Muscle layer of colon (tissue), 2 donors: ENCODE results near the gene PM20D2.

Experiments
- H3K27ac ChIP-seq: one replicate; pipeline ENCODE4 v1.7.0; 2013; ENCODE audit warnings: low read depth, mild to moderate bottlenecking, low read length, moderate library complexity
- H3K27me3 ChIP-seq, 2 donors: one replicate each; pipeline ENCODE4 v1.7.0; 2013; ENCODE audit warnings: low read length in 2 of 2, mild to moderate bottlenecking in 2 of 2; ENCODE audit not compliant: insufficient read depth in 2 of 2, control insufficient read depth in 1 of 2
- H3K36me3 ChIP-seq: one replicate; pipeline ENCODE4 v1.7.0; 2013; ENCODE audit warnings: mild to moderate bottlenecking, low read length; ENCODE audit not compliant: insufficient read depth
- H3K4me1 ChIP-seq: one replicate; pipeline ENCODE4 v1.7.0; 2013; ENCODE audit warnings: mild to moderate bottlenecking, low read length; ENCODE audit not compliant: insufficient read depth
- H3K4me3 ChIP-seq, 2 donors: one replicate each; pipeline ENCODE4 v1.7.0; 2013; ENCODE audit warnings: low read length in 2 of 2, low read depth in 1 of 2, mild to moderate bottlenecking in 1 of 2, moderate library complexity in 1 of 2
- H3K9ac ChIP-seq: one replicate; pipeline ENCODE4 v1.7.0; 2013; ENCODE audit warnings: low read length
- H3K9me3 ChIP-seq: one replicate; pipeline ENCODE4 v1.7.0; 2013; ENCODE audit warnings: mild to moderate bottlenecking, low read length
- donor health status: abdominal sarcoma.
- donor health status: Adenocarcinoma of cecum.

Gene PM20D2

DNA sequence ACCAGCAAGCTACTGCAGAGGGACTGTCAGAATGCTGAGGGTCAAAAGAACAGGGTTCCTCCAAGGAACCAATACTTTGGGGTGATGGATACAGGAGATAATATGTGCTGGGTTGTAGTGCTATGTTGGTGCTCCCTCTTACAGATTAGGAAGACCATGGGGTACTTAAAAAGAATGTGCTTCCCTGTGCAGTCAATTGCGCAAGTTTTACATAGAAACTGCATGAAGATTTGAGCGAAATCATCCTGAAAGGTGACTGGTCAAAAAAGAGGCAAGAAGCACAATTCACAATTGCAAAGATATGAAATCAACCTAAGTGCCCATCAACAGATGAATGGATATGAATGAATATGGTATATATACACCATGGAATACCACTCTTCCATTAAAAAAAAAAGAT, 37.4 kb downstream of the PM20D2 start:
- no peak overlapping the region for H3K27ac ChIP-seq
- H3K36me3 ChIP-seq: no peaks in the 10 kb centered on the region

DNA sequence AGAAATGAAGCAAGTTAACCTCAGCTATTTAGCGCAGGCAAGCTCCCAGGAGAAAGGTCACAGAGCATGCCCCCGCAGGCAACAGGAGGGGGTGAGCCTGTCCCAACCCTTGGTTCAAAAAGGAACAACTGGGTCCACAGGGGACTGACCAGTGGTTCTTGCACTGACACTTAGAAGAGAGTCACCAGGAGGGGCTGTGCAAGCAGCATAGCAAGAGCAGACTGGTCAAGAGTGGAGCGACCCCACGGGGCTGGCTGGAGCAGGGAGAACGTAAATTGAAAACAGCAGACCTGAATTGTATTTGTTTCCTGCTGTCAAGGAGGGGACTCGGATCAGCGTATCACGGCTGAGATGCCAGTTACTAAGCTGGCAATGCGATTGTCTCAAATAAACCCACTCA, 38.5 kb downstream of the PM20D2 start:
- H3K36me3 ChIP-seq: no peaks in the 10 kb centered on the region
- no peak overlapping the region for H3K9ac ChIP-seq
- no peak overlapping the region for H3K4me3 ChIP-seq
- H3K9me3 ChIP-seq: no peaks in the 10 kb centered on the region
- no peak overlapping the region for H3K27ac ChIP-seq
- H3K4me1 ChIP-seq: no peaks in the 10 kb centered on the region
- H3K27me3 ChIP-seq: no peaks in the 10 kb centered on the region

More for the DNA sequence above, 37.4 kb downstream of the PM20D2 start:
- Histone ChIP-seq H3K9ac (no peak overlapping the region), H3K4me1 (no peaks in the 10 kb centered on the region), H3K27me3 (no peaks in the 10 kb centered on the region), H3K9me3 (no peaks in the 10 kb centered on the region), H3K4me3 (no peak overlapping the region)

DNA sequence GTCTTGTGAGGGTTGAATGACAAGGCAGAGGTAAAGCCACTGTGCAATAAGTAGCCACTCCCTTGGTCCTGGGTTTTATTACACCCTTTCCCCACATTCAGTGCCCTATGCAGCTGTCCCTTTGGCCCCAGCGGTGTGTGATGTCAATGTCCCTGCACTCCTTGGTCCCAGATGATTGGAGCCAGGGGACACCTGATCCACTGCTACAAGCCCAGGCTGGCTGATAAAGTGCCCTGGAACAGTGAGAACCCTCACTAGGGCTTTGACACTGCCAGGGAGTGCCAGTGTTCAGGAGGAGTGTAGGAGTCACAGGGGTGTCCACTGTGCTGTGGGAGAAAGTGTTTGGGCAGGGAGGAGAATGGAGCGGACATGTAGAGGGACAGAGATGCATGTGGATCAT, 40.9 kb downstream of the PM20D2 start:
- no peaks in the 10 kb centered on the region for H3K36me3 ChIP-seq
- H3K27me3 ChIP-seq: no peaks in the 10 kb centered on the region
- no peaks in the 10 kb centered on the region for H3K9me3 ChIP-seq
- H3K4me1 ChIP-seq: no peaks in the 10 kb centered on the region
- no peak overlapping the region for H3K9ac ChIP-seq
- H3K4me3 ChIP-seq: no peak overlapping the region
- no peak overlapping the region for H3K27ac ChIP-seq

DNA sequence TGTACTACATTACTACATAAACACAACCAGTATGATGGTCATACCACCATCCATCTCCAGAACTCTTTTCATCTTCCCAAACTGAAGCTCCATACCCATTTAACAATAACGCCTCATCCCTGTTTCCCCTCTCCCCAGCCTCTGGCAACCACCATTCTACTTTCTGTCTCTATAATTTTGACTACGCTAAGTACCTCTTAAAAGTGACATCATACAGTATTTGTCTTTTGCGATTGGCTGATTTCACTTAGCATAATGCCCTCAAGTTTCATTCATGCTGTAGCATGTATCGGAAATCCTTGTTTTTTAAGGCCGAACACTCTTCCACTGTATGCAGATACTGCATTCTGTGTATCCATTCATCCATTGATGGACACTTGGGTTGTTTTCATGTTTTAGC, 41.6 kb downstream of the PM20D2 start:
- Histone ChIP-seq H3K27ac (no peak overlapping the region), H3K9ac (no peak overlapping the region), H3K9me3 (no peaks in the 10 kb centered on the region), H3K4me3 (no peak overlapping the region), H3K4me1 (no peaks in the 10 kb centered on the region), H3K36me3 (no peaks in the 10 kb centered on the region), H3K27me3 (no peaks in the 10 kb centered on the region)

DNA sequence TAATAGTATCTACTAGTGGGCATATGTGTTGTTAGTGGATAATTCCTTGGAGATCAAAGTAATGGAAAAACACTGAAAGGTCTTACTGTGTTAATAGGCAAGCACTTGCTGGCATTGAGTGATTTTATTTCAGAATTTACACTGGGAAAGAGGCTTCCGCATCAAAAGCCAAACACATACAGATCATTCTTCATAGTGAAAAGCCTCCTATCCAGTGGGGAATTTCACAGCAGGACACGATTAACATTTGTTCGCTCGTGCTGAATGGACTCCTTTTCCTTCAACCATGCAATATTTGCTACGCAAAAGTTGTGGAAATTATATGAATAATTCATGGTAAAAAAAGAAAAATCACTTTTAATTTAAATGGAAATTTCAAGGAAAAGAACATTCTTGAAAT, 44.9 kb downstream of the PM20D2 start:
- H3K27ac ChIP-seq: no peak overlapping the region
- no peak overlapping the region for H3K9ac ChIP-seq
- no peaks in the 10 kb centered on the region for H3K36me3 ChIP-seq
- no peak overlapping the region for H3K4me3 ChIP-seq
- no peaks in the 10 kb centered on the region for H3K4me1 ChIP-seq
- no peaks in the 10 kb centered on the region for H3K9me3 ChIP-seq
- no peaks in the 10 kb centered on the region for H3K27me3 ChIP-seq

DNA sequence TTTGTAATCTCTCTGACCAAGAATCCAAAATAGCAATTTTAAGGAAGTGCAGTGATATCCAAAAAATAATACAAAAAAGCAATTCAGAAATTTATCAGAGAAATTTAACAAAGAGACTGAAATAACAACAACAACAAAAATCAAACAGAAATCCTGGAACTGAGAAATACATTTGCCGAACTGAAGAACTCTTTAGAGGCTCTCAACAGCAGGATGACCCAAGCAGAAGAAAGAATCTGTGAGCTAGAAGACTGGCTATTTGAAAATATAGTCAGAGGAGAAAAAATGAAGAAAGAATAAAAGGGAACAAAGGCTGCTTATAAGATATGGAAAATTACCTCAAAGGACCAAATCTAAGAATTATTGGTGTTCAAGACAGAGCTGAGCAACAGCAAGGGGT, 48.7 kb downstream of the PM20D2 start:
- Histone ChIP-seq H3K4me1 (no peaks in the 10 kb centered on the region), H3K27ac (no peak overlapping the region), H3K27me3 (no peaks in the 10 kb centered on the region), H3K36me3 (no peaks in the 10 kb centered on the region), H3K4me3 (no peak overlapping the region), H3K9ac (no peak overlapping the region), H3K9me3 (no peaks in the 10 kb centered on the region)

DNA sequence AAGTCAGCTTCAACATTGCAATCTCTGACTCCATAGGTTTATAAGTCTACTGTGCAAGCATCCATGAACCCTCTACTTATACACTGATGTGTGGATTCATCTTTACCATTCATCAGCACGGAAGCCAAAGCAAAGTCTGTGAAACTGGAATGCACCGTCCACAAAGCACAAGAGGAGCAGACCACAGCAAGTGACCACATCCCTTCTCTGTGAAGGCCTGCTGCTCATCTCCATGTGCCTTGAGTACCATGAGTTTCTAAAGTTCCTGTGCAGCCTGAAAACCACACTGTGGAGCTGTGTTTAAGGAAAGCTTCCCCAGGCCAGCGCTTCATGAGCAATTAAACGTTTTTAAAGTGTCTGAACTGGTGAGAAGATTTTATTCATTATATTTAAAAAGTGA, 51.3 kb downstream of the PM20D2 start:
- Histone ChIP-seq H3K27me3 (no peaks in the 10 kb centered on the region), H3K36me3 (no peaks in the 10 kb centered on the region), H3K27ac (no peak overlapping the region), H3K9me3 (no peaks in the 10 kb centered on the region), H3K9ac (no peak overlapping the region), H3K4me1 (no peaks in the 10 kb centered on the region), H3K4me3 (no peak overlapping the region)

DNA sequence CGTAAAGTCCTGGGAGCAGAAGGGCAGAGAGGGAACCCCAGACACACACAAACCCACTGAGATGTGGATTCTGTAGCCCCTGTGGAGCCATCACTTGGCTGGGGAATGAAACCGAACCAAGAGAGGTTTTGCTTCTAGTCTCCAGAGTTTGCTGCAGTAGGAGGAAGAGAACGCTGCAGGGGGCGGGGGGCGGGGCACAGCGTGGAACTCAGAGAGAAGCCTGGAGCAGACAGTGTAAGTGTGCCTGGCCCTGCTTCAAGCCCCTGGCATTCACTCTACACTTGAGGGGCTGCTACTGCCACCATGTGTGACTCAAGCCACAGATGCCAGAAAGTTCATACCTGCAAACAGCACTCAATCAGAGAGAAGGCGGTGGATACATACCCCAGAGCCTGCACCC, 52.4 kb downstream of the PM20D2 start:
- H3K4me1 ChIP-seq: no peaks in the 10 kb centered on the region
- no peak overlapping the region for H3K9ac ChIP-seq
- no peaks in the 10 kb centered on the region for H3K9me3 ChIP-seq
- no peaks in the 10 kb centered on the region for H3K36me3 ChIP-seq
- H3K27me3 ChIP-seq: no peaks in the 10 kb centered on the region
- H3K4me3 ChIP-seq: no peak overlapping the region
- no peak overlapping the region for H3K27ac ChIP-seq

DNA sequence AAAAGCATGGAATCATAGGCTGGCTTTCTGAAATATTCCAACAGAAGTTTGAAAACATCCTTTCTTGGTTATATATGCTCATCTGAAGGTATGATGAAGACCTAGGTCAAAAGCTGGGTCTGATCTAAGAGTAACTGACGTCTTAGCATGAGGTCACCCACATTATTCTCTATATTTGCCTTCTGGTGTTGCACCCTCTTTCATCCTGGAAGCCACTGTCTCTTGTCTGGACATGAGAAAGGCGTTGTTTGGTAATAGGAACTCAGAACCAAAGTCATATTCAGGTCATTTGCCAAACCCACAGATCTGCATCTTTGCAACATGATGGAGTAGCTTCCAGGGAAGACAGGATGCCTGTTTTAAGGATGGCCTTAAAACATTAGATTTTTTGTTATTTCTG, 53.7 kb downstream of the PM20D2 start:
- H3K9me3 ChIP-seq: no peaks in the 10 kb centered on the region
- H3K4me1 ChIP-seq: no peaks in the 10 kb centered on the region
- no peak overlapping the region for H3K9ac ChIP-seq
- H3K27me3 ChIP-seq: no peaks in the 10 kb centered on the region
- no peak overlapping the region for H3K4me3 ChIP-seq
- H3K27ac ChIP-seq: no peak overlapping the region
- H3K36me3 ChIP-seq: no peaks in the 10 kb centered on the region

DNA sequence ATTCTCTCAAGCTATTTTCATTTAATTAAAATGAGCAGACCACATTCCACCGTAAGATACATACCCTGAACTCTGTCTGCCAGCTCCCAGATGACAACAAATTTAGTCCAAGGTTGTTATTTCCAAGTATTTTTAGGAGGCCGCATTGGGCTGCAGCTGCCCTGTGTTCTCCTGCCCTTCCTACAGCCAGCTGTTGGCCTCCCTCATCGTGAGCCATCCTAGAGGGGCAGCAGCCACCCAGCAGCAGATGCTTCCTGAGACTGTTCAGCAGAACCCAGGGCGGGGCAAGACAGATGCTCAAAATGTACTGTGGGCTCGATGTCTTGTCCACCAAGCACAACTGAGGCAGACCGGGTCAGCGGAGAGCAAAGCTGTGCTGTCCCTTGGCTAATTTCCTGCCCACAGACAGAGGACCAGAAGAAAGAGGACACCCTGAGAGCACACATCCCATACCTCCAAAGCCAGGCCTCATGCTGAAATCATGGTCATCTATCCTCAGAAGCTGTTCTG, 54.9 kb downstream of the PM20D2 start:
- Histone ChIP-seq H3K4me3 (no peak overlapping the region), H3K36me3 (no peaks in the 10 kb centered on the region), H3K27me3 (no peaks in the 10 kb centered on the region), H3K4me1 (no peaks in the 10 kb centered on the region), H3K9ac (no peak overlapping the region), H3K9me3 (no peaks in the 10 kb centered on the region), H3K27ac (no peak overlapping the region)

DNA sequence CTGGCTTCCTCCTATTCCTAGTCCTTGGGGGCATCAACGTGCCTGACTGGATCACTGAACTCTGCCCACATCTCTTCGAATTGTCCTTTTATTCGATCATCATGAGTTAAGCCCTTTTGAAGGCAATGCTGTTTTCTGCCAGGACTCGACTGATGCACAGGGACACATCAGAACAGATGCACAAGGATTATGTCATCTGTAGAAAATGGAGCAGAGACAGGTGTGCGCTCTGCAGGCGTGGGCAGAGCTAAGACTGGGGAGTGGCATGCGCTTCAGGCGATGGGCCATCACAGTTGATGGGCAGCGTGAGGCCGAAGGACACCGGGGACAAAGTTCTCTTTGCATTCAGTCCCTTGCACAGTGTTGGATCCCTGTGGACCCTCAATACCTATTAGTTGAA, 58.2 kb downstream of the PM20D2 start:
- no peak overlapping the region for H3K4me3 ChIP-seq
- H3K36me3 ChIP-seq: no peaks in the 10 kb centered on the region
- no peaks in the 10 kb centered on the region for H3K4me1 ChIP-seq
- no peaks in the 10 kb centered on the region for H3K9me3 ChIP-seq
- no peak overlapping the region for H3K9ac ChIP-seq
- H3K27me3 ChIP-seq: no peaks in the 10 kb centered on the region
- H3K27ac ChIP-seq: no peak overlapping the region

DNA sequence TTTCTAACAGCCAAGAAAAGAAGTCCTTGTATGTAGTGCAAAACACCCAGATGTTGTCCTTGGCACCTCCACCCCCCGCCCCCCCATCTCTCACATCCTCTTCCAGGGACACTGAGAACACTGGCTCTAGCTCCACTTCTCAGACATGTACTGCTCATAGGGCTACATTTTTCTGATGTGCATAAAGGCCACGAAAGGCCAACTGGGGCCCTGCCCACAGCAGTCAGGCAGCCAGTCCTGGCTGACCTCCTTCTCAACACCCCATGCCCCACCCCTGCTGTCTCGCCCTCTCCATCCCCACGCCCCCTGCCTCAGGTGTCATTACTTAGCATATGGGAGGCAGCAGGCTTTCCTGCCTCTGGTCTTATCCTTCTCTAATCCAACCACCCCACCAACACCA, 60.0 kb downstream of the PM20D2 start:
- Histone ChIP-seq H3K27ac (no peak overlapping the region), H3K9me3 (no peaks in the 10 kb centered on the region), H3K36me3 (no peaks in the 10 kb centered on the region), H3K9ac (no peak overlapping the region), H3K4me1 (no peaks in the 10 kb centered on the region), H3K4me3 (no peak overlapping the region), H3K27me3 (no peaks in the 10 kb centered on the region)
